Eye (tissue), 1 donor: Measurements from ENCODE around the gene CHKA.
A peak's percentile ranks its signal among the peaks of the same experiment; 100 is the strongest.

Source experiments
- DNase-seq: peaks from one replicate; pipeline ENCODE4 v3.0.0-alpha.2; 2015

Gene CHKA

DNA sequence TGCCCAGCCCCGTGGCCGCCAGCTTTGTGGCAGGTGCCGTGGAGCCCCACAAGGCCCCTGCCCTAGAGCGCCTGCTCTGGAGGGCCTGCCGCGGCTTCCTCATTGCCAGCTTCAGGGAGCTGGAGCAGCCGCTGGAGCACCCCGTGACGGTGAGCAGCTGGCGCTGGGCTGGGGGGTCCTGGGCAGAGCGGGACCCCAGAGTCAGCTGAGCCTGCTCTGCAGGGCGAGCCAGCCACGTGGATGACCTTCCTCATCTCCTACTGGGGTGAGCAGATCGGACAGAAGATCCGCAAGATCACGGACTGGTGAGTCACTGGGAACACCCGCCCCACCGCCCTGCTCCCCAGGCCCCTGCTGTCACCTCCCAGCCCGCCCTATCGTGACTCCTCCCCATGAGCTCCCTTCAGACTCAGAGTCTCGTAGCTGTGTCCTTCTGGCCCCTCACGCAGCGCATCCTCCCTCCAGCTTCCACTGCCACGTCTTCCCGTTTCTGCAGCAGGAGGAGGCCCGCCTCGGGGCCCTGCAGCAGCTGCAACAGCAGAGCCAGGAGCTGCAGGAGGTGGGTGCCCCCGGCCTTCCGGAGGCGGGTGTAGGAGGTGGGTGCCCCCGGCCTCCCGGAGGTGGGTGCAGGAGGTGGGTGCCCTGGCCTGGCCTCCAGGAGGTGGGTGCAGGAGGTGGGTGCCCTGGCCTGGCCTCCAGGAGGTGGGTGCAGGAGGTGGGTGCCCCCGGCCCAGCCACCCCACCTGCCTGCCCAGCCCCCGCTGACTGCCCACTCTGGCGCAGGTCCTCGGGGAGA, 77.6 kb downstream of the CHKA start:
- no peak for DNase-seq

DNA sequence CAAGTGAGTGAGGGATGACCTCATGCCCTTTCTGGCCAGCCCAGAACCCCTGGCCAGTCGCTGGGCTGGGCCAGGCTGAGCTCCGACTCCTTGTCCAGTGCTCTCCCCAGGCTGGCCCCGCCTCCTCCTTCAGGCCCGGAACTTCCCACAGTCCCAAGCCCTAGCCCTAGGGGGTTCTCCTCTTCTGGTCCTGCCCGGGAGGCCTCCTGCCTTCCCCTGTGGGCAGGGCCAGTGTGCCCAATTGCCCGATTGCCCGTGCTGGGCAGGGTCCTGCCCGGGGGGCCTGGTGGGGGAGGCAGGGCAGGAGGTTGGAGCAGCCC, 78.2 kb downstream of the CHKA start:
- no peak for DNase-seq

DNA sequence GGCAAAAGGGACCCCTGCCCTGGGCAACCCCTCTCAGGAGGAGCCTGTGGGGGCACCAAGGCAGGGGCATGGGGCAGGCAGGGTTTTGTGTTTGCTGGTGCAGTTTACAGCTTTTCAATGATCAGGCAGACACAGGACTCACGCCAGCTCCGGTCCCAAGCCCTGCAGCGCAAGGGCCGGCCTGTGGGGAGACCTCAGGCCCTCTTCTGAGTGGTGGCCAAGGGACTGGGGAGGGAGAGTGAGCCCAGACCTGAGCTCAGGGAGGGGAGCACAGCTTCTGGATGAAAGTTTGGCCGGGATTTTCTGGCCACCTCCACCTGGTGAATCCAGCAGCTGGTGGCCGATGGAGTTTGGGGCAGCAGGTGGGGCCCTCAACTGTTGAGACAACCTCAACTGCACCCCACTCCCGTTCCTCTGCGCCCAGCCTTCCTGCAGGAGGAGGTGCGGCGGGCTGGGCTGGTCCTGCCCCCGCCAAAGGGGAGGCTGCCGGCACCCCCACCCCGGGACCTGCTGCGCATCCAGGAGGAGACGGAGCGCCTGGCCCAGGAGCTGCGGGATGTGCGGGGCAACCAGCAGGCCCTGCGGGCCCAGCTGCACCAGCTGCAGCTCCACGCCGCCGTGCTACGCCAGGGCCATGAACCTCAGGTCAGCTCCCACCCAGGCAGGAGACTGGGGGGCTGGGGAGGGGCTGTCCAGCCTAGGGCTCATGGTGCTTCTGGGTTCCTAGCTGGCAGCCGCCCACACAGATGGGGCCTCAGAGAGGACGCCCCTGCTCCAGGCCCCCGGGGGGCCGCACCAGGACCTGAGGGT, 78.8 kb downstream of the CHKA start:
- no peak for DNase-seq

DNA sequence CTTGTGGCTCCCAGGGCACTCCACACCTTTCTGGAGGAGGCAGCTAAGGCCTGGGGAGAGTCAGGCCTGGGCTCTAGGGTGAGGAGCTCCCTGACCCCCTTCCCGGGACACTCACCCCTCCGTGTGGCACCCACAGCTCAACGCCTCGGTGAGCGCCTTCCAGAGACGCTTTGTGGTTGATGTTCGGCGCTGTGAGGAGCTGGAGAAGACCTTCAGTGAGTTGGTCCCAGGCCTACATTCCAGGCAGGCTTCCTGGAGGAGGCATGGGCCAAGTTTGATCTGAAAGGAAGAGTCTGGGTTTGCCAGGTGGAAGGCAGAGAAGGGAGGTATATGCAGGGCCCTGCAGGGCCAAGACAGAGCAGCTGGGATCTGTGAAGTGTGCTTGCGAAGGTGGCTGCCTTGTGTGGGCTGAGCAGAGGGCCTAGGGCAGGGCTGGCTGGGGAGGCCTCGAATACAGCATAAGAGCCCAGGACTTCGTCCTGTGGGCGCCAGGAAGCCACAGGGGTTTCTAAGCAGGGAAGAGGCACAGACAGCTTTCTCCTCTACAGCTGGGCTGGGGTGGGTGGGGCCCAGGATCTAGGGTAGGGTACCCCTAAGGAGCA, 79.5 kb downstream of the CHKA start:
- no peak for DNase-seq

DNA sequence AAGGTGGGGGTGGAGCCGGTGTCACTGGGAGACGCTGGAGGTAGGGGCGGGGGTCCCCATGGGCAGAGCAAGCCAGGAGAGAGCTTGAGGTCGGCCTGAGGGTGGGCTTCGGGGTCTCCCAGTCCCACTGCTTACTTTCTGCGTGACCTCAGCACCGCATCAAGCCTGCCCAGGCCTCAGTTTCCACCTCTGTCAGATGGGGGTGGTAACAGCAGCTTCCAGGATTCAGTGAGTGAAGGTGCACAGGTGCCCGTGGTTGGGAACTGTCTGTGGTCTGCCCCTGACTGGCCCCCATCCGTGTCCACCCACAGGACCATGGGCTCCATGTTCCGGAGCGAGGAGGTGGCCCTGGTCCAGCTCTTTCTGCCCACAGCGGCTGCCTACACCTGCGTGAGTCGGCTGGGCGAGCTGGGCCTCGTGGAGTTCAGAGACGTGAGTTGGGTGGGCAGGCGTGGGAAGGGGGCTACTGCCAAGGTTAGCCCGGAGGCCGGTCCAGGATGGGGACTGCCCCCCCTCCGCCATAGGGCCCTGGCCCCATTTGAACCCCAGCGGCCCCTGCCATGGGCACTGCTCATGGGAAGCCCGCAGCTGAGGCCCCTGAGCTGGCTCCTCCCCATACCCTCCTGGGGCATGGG, 80.1 kb downstream of the CHKA start:
- DNase-seq, result no peak

DNA sequence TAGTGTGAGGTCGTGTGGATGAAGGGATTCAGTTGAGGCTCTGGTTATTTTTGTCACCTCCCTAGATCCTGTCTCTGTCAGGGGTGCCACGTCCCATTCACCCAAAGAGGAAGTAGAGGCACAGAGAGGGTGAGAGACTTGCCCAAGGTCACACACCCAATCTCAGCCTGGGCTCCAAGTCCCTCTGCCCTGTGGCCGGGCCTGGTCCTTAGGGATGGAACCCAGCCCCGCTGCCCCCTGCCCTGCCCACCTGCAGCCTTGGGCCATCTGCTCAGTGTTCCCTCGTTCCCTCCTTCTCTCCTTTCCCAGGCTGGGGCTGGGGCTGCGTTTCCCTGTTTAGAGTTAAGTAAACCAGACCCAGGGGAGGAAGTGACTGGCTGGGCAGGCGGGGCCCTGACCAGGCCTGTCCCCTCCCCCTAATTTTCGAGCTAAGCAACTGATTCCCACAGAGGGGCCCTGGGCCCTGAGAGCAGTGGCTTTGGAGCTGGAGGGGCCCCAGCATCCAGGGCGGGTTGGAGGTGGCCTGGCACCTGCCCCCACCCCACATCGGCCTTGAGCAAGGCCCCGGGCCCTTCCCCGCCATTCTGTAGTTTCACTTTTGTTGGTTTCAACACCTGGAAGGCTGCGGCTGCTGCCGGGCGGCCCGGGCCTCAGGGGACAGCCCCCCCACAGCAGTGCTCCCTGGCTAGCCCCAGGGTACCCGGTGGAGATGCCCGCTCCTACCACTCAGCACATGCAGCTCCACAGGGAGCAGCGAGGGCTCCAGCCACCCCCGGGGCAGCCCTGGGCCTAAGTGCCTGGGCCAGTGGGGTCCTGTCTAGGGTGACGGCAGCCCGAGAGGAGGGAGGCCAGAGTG, 80.9 kb downstream of the CHKA start:
- peak; percentile 45 for DNase-seq

DNA sequence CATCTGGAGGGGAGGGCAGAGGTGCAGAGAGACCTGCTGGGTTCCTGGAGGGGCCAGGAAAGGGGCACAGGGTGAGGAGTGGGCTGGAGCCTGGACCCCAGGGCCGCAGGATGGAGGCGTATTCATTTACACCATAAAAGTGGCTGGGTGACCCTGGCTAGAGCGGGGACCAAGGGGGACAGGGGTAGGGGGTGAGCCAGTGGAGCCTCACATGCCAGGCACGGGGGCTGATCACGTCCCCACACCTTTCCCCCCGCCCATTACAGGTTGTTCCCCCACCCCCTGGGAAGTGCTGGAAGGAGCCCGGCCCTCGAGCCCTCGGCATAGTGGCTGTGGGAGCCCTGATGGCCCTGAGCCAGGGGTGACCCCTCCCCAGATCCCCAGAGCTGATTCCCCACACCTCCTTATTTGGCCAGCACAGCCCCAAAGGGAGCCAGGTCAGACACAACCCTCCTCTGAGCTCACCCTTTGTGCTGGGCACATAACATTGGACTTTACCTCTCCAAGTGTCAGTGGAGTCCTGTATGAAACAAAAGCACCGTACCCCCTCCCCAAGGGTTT, 81.6 kb downstream of the CHKA start:
- DNase-seq, result no peak

DNA sequence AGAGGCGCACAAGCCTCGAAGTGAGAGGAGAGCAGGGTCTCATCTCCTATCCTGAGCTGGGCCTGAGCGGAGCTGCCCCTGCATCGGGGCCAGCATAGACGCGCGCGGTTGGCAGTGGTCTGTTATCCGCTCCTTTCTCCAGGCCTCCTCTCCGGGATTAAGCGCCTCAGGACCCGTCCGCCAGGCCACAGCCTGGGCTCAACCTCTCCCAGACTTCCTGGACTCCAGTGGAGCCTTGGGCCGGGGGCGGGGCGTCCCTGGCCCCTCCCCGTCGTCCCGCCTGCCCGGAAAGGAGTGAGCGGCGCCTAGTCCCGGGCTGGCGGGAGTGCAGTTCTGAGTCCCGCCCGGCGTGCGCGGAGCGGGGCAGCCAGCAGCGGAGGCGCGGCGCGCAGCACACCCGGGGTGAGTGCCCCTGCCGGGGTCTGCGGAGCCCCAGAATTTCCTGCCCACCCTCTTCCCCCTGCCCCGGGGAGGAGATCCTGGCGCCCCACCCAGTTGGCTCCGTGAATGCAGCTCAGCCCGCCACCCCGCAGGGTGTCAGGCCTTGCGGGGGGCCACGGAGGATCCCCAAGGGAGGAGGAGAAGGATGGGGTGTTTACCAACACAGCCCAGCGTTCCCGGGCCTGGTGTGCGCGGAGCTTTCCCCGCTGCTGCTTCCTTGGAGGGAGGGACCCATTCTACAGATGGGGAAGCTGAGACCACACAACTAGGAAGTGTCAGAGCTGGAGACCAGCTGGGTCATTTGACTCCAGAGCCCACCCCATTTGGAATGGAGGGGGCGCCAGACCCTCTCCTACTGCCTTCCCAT, 82.3 kb downstream of the CHKA start, which contains the start of gene TCIRG1:
Gene TCIRG1, plus strand, starts transcription at position 308 of the 808 bp plus-strand sequence. CDS start 2,247 bp downstream, outside the sequence.
- DNase-seq, result peak; percentile 63

DNA sequence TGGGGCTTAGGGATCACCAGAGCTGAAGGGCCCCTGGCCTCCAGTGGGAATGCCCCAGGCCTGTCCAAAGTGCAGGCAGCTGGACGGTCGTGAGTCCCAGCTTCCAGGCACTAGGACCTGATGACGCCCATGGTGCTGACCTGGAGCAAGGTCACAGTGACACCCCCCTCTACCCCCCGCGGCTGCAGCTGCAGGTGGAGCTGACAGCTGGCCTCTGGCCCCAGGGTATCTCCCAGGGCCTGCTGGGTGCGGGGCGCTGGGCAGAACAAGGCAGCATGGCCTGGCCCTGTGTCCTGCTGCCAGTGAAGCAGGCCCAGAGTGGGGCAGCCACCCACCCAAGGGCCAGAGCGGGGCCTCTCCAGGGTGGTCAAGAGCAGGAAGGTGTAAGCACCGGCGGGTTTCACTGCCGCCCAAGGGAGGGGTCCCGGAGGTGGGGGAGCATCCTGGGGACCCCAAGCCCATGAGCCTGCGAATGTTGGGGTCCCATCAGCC, 82.9 kb downstream of the CHKA start:
- no peak for DNase-seq

DNA sequence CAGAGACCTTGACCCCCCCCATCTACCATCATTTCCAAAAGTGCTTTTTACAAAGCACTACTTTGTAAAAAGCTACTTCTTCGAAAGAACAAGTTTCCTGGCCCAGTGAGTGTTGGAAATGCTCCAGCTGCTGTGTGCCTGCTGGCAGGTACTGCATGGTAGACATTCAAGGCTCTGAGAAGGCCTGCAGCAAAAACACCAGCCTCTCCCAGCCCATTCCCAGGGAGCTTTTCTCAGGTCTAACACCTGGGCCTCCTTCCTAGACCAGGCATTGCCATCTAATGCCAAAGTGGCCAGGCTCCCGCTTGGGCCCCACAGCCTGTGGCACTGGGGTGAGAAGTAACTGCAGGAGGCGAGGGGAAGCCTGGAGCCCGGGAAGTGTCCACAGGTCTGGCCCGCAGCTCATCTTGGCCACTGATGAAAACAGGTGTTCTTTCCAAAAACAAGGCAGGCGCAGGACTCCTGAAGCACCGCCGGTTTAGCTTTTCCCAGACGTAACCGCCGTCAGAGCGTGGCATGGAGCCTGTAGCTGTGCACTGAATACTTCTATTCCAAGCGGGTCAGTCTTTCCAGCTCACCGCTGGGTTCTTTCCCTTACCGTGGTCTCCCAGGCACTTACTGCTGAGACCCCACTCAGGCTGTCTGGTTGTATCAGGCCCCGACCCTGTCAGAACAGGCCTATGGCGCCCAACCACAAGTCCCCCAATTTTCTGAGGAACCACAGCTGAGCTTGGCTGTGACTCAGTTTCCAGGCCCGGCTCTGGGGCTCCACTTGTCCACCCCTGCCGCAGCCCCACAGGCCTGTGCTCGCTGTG, 83.6 kb downstream of the CHKA start:
- DNase-seq, result no peak

DNA sequence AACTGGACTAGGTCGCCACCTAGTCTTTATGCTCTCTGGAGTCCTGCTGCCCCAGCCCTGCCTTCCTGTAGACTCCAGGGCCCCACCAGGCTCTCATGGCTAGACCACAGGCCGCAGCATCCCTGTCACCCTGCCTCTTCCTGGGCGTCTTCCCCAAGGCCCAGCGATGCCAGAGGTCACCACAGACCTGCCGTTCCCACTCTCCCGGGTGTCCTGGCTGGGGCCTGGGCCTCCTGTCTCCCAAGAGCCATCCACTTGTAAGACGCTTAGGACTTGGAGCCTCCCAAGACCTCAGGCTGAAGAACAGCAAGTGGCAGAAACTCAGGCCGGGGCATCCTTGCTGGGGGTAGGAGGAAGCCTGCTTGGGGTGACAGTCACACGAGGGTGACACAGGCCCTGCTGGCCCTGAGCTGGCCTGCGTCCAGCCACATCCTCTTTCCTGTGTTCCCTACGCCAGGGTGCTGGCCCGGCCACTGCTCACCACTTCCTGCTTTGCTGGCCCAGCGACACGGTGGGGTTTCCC, 84.4 kb downstream of the CHKA start:
- DNase-seq, result no peak

DNA sequence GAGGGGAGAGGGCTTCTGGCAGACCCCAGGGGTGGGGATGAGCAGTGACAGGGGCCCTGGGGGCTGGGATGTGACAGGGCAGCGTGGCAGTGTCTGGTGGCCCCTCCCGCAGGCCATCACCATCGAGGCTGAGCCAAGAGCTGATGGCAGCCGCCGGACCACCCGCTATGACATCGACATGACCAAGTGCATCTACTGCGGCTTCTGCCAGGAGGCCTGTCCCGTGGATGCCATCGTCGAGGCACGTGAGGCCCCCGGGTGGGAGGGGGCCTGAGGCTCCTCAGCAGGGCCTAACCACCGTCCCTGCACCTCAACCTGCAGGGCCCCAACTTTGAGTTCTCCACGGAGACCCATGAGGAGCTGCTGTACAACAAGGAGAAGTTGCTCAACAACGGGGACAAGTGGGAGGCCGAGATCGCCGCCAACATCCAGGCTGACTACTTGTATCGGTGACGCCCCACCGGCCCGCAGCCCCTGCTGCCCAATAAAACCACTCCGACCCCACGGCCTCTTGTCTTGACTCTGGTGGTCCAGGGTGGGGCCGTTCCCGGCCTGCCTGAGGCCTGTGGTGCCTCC, 85.0 kb downstream of the CHKA start:
- no peak for DNase-seq

DNA sequence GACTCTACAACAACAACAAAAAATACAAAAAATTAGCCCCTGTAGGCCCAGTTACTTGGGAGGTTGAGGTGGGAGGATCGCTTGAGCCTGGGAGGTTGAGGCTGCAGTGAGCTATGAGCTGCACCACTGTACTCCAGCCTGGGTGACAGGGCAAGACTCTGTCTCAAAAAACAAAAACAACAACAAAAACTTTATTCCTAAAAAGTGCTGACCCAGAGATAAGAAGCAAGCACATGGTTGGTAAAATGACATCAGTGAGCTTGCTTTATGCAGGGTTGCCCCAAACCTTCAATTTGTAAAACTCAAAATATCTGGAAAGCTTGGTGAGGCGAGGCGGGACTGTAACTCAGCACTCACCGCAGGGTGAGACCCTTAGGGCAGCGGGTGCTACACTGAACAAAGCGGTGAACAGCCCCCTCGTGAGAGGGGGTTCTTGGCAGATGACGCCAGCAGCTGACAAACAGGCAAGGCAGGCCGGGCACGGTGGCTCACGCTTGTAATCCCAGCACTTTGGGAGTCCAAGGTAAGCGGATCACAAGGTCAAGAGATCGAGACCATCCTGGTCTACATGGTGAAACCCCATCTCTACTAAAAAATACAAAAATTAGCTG, 85.8 kb downstream of the CHKA start:
- no peak for DNase-seq

DNA sequence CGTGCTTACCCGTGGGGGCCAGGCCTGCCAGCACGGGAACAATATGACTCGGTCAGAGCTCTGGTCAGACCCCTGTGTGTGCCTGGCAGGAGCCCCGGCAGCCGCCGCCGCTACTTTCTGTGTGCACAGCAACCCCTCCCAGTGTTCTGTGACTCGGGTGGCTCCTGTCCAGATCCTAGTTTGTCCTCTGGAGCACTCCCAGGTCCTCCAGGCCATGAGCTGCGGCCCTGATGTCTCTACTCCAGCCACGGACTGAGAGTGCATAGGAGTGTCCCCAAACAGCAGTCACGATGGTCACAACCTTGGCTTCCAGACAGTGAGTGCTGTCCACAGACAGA, 87.5 kb downstream of the CHKA start:
- no peak for DNase-seq

DNA sequence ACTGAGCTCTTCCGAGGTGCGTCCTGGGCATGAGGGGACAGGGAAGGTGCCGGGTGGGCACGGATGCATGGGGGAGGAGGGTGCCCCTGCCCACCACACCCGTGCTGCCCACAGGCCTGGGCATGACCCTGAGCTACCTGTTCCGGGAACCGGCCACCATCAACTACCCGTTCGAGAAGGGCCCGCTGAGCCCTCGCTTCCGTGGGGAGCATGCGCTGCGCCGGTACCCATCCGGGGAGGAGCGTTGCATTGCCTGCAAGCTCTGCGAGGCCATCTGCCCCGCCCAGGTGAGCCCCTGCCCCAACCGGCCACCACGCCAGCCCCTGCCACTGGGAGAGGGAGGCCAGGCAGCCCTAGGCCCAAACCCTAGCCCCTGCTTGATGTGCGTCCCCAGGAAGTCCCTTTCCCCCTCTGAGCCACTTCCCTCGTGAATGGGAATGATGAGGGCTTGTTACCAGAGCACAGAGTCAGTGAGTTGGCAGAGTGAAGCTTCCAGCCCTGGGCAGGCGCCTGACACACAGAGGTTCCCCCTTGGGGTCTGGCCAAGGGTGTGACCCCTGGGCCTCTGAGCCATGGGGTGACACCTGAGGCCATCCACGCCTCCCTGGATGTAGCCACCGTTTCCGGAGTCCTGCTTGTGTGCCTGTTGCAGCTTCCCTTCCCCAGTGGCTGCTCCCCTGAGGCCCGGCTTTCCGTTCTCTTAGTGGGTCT, 88.0 kb downstream of the CHKA start:
- DNase-seq, result no peak

DNA sequence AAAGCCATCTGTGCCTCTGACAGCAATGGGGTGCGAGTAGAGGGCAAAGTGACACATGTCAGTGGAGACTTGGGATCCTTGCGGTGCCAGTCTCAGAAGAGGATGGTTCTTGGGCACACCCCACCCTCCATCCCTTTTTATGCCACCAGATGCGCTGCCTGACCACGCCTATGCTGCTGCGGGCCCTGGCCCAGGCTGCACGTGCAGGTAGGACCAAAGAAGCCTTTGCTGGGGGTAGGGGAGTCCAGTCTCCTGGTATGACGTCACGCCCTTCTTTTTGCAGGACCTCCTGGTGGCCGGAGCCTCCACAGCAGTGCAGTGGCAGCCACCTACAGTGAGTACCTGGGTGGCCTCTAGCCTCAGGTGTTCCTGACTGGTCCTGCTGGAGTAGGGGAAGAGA, 89.2 kb downstream of the CHKA start:
- no peak for DNase-seq

DNA sequence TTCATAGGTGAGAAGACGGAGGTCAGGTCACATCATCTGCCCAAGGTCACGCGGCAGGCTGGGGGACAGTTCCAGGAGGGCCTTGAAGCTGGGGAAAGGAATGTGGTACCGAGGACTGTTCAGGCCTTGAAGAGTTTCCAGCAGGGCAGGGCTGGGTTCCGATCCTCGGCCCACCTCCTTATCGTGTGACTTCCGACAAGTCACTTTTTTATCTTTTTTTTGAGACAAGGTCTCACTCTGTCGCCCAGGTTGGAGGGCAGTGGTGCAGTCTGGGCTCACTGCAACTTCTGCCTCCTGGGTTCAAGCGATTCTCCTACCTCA, 90.1 kb downstream of the CHKA start:
- DNase-seq, result no peak

DNA sequence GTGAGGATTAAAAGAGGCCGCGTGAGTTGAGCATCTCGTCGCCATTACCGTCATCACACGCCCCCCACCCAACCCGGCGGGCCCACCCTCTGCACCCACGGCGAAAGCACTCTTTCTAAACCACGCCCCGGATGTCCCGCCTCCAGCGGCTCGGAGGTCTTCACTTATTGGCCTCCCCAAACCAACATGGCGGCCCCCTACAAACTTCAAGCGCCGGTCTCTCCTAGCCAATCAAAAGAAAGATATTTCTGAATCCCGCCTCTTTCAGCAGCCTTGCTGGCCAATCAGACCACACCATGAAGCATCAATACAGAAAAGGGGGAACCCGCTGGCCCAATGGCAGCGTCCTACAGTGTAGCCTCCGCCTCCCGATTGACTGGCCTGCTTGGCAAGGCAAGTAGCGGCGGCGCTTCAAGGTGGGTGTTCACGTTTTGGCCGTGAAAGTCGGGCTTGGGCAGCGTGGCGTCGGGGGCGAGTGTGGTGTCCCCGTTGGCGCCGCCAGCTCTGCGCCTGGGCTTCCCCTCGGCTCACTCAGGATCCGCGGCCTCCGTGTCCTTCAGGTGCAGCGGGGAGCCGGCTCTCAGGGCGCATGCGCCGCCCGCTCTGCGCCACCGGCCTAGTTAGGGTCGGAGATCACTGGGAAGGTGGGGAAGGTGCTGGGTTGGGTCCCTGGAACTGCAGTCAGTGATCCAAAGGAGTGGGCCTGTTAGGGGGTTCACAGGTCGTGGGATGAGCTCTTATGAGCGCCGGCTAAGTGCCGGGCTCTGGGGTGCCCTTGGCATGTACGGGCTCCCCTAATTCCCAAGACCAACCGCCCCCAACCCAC, 90.7 kb downstream of the CHKA start, which contains the start of gene NDUFS8:
Gene NDUFS8, plus strand, starts transcription at position 364 of the 826 bp plus-strand sequence. CDS start 1,471 bp downstream, outside the sequence.
- DNase-seq, result peak; percentile 100
